HepG2 (cell line): Measurements from ENCODE around the gene THSD8. TPM values are rescaled to one million over a fixed set of nuclear protein-coding genes. Genes with fewer than 3 reads are reported as not detected.

Experiments
- ATF4 ChIP-seq, 2 experiments: fragments of 450-650 bp in 1 of 2; sonication (generic) in 1 of 2; formaldehyde crosslinking; IDR thresholded peaks; 2 replicates each; pipeline versions ENCODE4 v1.5.0 to v1.8.0; 2020 to 2022; ENCODE audit warnings: mild to moderate bottlenecking in 1 of 2, missing genetic modification reagents in 1 of 2
- ATF7-NPFF ChIP-seq: sonication (generic); formaldehyde crosslinking; IDR thresholded peaks from 2 replicates; pipeline ENCODE4 v1.8.1; 2023; ENCODE audit warnings: mild to moderate bottlenecking, low read depth, missing genetic modification reagents, moderate library complexity
- ATM ChIP-seq: fragments of 450-650 bp; IDR thresholded peaks from 2 replicates; pipeline ENCODE4 v1.7.1; 2017; ENCODE audit warnings: mild to moderate bottlenecking, borderline replicate concordance
- CCAR2 ChIP-seq: fragments of 200-400 bp; formaldehyde crosslinking; optimal IDR thresholded peaks from 2 replicates; pipeline ENCODE3; 2018; ENCODE audit warnings: low read depth, mild to moderate bottlenecking, low read length, moderate library complexity
- CHD4 ChIP-seq: fragments of 200-600 bp; sonication (generic); IDR thresholded peaks from 2 replicates; pipeline ENCODE4 v1.7.0; 2017; ENCODE audit warnings: mild to moderate bottlenecking, low read length, borderline replicate concordance
- DDIT3 ChIP-seq: sonication (generic); formaldehyde crosslinking; IDR thresholded peaks from 2 replicates; pipeline ENCODE4 v1.4.0; 2020; ENCODE audit warnings: mild to moderate bottlenecking, missing genetic modification reagents
- DR1 ChIP-seq: sonication (generic); formaldehyde crosslinking; IDR thresholded peaks from 2 replicates; pipeline ENCODE4 v1.8.0; 2021; ENCODE audit warnings: mild to moderate bottlenecking, missing genetic modification reagents, inconsistent platforms
- FLYWCH1 ChIP-seq: sonication (generic); formaldehyde crosslinking; IDR thresholded peaks from 2 replicates; pipeline ENCODE4 v1.8.1; 2023; ENCODE audit warnings: mild to moderate bottlenecking, missing genetic modification reagents
- FOSL2 ChIP-seq: sonication (generic); formaldehyde crosslinking; IDR thresholded peaks from 2 replicates; pipeline ENCODE4 v1.4.0; 2020; ENCODE audit warnings: missing genetic modification reagents
- HOXD1 ChIP-seq: sonication (generic); formaldehyde crosslinking; IDR thresholded peaks from 2 replicates; pipeline ENCODE4 v1.5.0; 2020; ENCODE audit warnings: missing genetic modification reagents
- NR2F1 ChIP-seq, 2 experiments: fragments of 450-650 bp in 1 of 2; formaldehyde crosslinking in 1 of 2; IDR thresholded peaks; 2 replicates each; pipeline versions ENCODE4 v1.5.0 to v1.6.1; 2016 to 2020; ENCODE audit warnings: mild to moderate bottlenecking in 1 of 2, missing compliant biosample characterization in 1 of 2, missing genetic modification reagents in 1 of 2, moderate library complexity in 1 of 2
- PAX8 ChIP-seq: sonication (generic); formaldehyde crosslinking; IDR thresholded peaks from 2 replicates; pipeline ENCODE4 v1.8.0; 2022; ENCODE audit warnings: mild to moderate bottlenecking, missing genetic modification reagents, borderline replicate concordance
- REXO4 ChIP-seq: sonication (generic); formaldehyde crosslinking; IDR thresholded peaks from 2 replicates; pipeline ENCODE4 v1.8.0; 2022; ENCODE audit warnings: missing genetic modification reagents, mild to moderate bottlenecking, borderline replicate concordance
- RXRB ChIP-seq: IDR thresholded peaks from 2 replicates; pipeline ENCODE4 v1.6.1; 2016; ENCODE audit warnings: borderline replicate concordance, missing genetic modification reagents, missing compliant biosample characterization
- TOE1 ChIP-seq: sonication (generic); formaldehyde crosslinking; IDR thresholded peaks from 2 replicates; pipeline ENCODE4 v1.4.0; 2020; ENCODE audit warnings: mild to moderate bottlenecking, missing genetic modification reagents
- ZEB1 ChIP-seq: IDR thresholded peaks from 2 replicates; pipeline ENCODE4 v1.6.1; 2012; ENCODE audit warnings: mild to moderate bottlenecking, low read depth, inconsistent platforms; ENCODE audit not compliant: insufficient replicate concordance
- ZFYVE20 ChIP-seq: sonication (generic); formaldehyde crosslinking; IDR thresholded peaks from 2 replicates; pipeline ENCODE4 v1.8.0; 2023; ENCODE audit warnings: low read depth, mild to moderate bottlenecking, moderate library complexity, missing genetic modification reagents, borderline replicate concordance
- ZNF124 ChIP-seq: sonication (generic); formaldehyde crosslinking; IDR thresholded peaks from 2 replicates; pipeline ENCODE4 v1.4.0; 2020; ENCODE audit warnings: missing genetic modification reagents
- ZNF230 ChIP-seq: sonication (generic); formaldehyde crosslinking; IDR thresholded peaks from 2 replicates; pipeline ENCODE4 v1.4.0; 2020; ENCODE audit warnings: mild to moderate bottlenecking, missing genetic modification reagents
- ZNF496 ChIP-seq: sonication (generic); formaldehyde crosslinking; IDR thresholded peaks from 2 replicates; pipeline ENCODE4 v1.8.1; 2023; ENCODE audit warnings: mild to moderate bottlenecking, moderate library complexity, missing genetic modification reagents; ENCODE audit not compliant: insufficient replicate concordance
- ZNF547 ChIP-seq: sonication (generic); formaldehyde crosslinking; IDR thresholded peaks from 2 replicates; pipeline ENCODE4 v1.5.1; 2020; ENCODE audit warnings: mild to moderate bottlenecking, missing genetic modification reagents
- ZNF549 ChIP-seq: sonication (generic); formaldehyde crosslinking; IDR thresholded peaks from 2 replicates; pipeline ENCODE4 v1.5.0; 2020; ENCODE audit warnings: missing genetic modification reagents
- ZNF616 ChIP-seq: sonication (generic); formaldehyde crosslinking; IDR thresholded peaks from 2 replicates; pipeline ENCODE4 v1.5.0; 2020; ENCODE audit warnings: low read depth, mild to moderate bottlenecking, missing genetic modification reagents
- ZNF703 ChIP-seq: sonication (generic); formaldehyde crosslinking; IDR thresholded peaks from 2 replicates; pipeline ENCODE4 v1.5.1; 2020; ENCODE audit warnings: missing genetic modification reagents, mild to moderate bottlenecking, moderate library complexity, borderline replicate concordance
- ZZZ3 ChIP-seq: sonication (generic); formaldehyde crosslinking; IDR thresholded peaks from 2 replicates; pipeline ENCODE4 v1.4.0; 2020; ENCODE audit warnings: missing genetic modification reagents, mild to moderate bottlenecking, borderline replicate concordance
- polyA plus RNA-seq, 8 experiments: library from polyadenylated mRNA; depleted of rRNA in 3 of 8; stranded (reverse) in 7 of 8; unstranded in 1 of 8; fragments of >200 nt; fragmentation: Illumina TruSeq in 4 of 8; extraction: Trizol in 4 of 8; gene quantifications; 2 replicates each; pipeline versions ENCODE4 v1.2.1 to v1.2.3, GENCODE V29; 2011 to 2016; ENCODE audit warnings: low read depth in 4 of 8, missing spikeins in 1 of 8, mixed read lengths in 1 of 8; ENCODE audit not compliant: insufficient read depth in 1 of 8
- total RNA-seq, 5 experiments: library from RNA; depleted of rRNA; stranded (reverse); fragments of >200 nt; fragmentation: Illumina TruSeq; extraction: Trizol; gene quantifications; 2 replicates each; pipeline ENCODE4 v1.2.3, GENCODE V29; 2016; ENCODE audit warnings: low read depth in 1 of 5
- TF ChIP-seq, protein P1 (sequence below): sonication (generic); formaldehyde crosslinking; IDR thresholded peaks from 2 replicates; pipeline ENCODE4 v1.5.1; 2020; ENCODE audit warnings: mild to moderate bottlenecking, missing genetic modification reagents, borderline replicate concordance
- TF ChIP-seq, protein P2 (sequence below): IDR thresholded peaks from 2 replicates; pipeline ENCODE4 v1.6.1; 2016; ENCODE audit warnings: mild to moderate bottlenecking

Gene THSD8
- total and polyA plus RNA-seq, 2 of the 13 experiments (the other 11 are each of a cell fraction or from before 2014, with no cell fraction given), result 4.8 to 14.9 TPM

DNA sequence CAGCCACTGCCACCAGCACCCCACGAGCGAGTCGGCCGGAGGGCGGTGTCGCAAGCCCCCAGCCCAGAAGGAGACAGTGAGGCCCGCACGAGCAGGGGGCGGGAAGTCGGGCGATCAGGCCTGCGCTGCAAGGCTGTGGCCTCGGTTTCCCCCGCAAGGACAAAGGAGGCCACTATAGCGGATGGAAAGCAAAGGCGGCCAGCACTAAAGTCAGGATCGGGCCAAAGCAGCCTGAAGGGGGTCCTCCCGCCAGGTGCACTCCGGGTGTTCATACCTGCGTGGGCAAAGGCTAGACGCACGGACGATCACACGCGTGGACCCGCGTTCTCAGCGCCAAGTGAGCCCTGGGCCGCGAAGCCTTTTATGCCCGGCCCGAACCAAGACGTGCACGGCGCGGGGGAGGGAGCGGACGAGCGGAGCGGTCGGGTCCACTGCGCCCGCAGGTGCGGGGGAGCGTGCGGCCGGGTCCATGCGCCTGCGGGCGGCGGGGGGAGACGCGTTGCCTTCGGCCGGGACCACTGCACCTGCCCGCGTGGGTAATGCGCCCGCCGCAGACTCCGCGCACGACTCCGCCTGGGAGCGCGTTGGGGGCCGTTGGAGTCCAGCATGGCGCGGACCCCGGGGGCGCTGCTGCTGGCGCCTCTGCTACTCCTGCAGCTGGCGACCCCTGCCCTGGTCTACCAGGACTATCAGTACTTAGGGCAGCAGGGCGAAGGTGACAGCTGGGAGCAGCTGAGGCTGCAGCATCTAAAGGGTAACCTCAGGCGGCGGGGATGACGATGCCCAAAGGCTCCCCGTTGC, at the start of gene THSD8, which contains the start of gene PRDX2 (continued):
- no peak for TF ChIP-seq TOE1 (CRISPR knock-in tag)
- no peak for TF ChIP-seq CHD4
- TF ChIP-seq, protein P1, sequence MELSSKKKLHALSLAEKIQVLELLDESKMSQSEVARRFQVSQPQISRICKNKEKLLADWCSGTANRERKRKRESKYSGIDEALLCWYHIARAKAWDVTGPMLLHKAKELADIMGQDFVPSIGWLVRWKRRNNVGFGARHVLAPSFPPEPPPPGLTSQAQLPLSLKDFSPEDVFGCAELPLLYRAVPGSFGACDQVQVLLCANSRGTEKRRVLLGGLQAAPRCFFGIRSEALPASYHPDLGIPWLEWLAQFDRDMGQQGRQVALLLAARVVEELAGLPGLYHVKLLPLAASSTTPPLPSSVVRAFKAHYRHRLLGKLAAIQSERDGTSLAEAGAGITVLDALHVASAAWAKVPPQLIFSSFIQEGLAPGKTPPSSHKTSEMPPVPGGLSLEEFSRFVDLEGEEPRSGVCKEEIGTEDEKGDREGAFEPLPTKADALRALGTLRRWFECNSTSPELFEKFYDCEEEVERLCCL (CRISPR knock-in tag), result peak; percentile 88; the same call in 1 of the 2 replicates
- TF ChIP-seq ZNF496 (CRISPR knock-in tag), result no peak
- TF ChIP-seq DR1 (CRISPR knock-in tag), result peak; percentile 97
- no peak for TF ChIP-seq ZNF549 (CRISPR knock-in tag)
- TF ChIP-seq ZNF124 (CRISPR knock-in tag), result peak; percentile 90
- no peak for TF ChIP-seq RXRB (CRISPR knock-in tag)
- peak; percentile 90; the same call in 1 of the 2 replicates for TF ChIP-seq ZFYVE20
- TF ChIP-seq PAX8 (CRISPR knock-in tag), result no peak
- peak; percentile 93 for TF ChIP-seq ZNF547 (CRISPR knock-in tag)
- peak in 1 of 2 experiments; percentile 57; a peak in 1 of 4 replicates for TF ChIP-seq NR2F1 (CRISPR knock-in tag; IDR thresholded peaks at IDR 0.05)
- TF ChIP-seq HOXD1 (CRISPR knock-in tag), result no peak
- TF ChIP-seq ZZZ3 (CRISPR knock-in tag), result no peak
- no peak for TF ChIP-seq ATF4 (CRISPR knock-in tag; IDR thresholded peaks at IDR 0.05)
- no peak for TF ChIP-seq REXO4 (CRISPR knock-in tag)
- TF ChIP-seq ATM, result no peak
- TF ChIP-seq ZEB1, result no peak
- TF ChIP-seq DDIT3 (CRISPR knock-in tag), result no peak
- TF ChIP-seq FOSL2 (CRISPR knock-in tag), result no peak; the same call in none of the 2 replicates
- no peak for TF ChIP-seq FLYWCH1 (CRISPR knock-in tag)
- no peak; the same call in 1 of the 2 replicates for TF ChIP-seq ZNF703 (CRISPR knock-in tag)
- TF ChIP-seq ZNF230, result peak; percentile 92
- TF ChIP-seq, protein P2, sequence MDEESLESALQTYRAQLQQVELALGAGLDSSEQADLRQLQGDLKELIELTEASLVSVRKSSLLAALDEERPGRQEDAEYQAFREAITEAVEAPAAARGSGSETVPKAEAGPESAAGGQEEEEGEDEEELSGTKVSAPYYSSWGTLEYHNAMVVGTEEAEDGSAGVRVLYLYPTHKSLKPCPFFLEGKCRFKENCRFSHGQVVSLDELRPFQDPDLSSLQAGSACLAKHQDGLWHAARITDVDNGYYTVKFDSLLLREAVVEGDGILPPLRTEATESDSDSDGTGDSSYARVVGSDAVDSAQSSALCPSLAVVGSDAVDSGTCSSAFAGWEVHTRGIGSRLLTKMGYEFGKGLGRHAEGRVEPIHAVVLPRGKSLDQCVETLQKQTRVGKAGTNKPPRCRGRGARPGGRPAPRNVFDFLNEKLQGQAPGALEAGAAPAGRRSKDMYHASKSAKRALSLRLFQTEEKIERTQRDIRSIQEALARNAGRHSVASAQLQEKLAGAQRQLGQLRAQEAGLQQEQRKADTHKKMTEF (CRISPR knock-in tag), result peak; percentile 92
- no peak for TF ChIP-seq CCAR2
- peak; percentile 57 for TF ChIP-seq ZNF616 (CRISPR knock-in tag)
- peak; percentile 87; the same call in 1 of the 2 replicates for TF ChIP-seq ATF7-NPFF (CRISPR knock-in tag)
